ENCODE results near the gene RBM39.
"Not testable (repeated sequence)": the region's sequence is repeated elsewhere in the genome, so short reads cannot be mapped to it uniquely, and the experiment has no call there.

- not testable (repeated sequence) for TF ChIP-seq CTCF (IDR thresholded peaks at IDR 0.05); POLR2AphosphoS5 (IDR thresholded peaks at IDR 0.05; ENCODE audit: insufficient read depth in 1 of 2, low read depth in 1 of 2); POLR2A (IDR thresholded peaks at IDR 0.05)
These were observed 56.7 kb downstream of the RBM39 start for GRCh38 chr20:35685368-35685767.
